Transverse colon (tissue), 4 donors: ENCODE measurements around the gene SRMS. TPM values are rescaled to one million over a fixed set of nuclear protein-coding genes. Genes with fewer than 3 reads are reported as not detected.
A peak's percentile ranks its signal among the peaks of the same experiment; 100 is the strongest.

Source experiments
- DNase-seq: peaks from one replicate; pipeline ENCODE4 v3.0.0-alpha.2; 2019
- H3K27ac ChIP-seq, 4 donors: fragments of 200-600 bp; sonication (generic); 2 replicates each; pipeline ENCODE4 v1.5.1; 2016 to 2018; ENCODE audit warnings: inconsistent platforms in 4 of 4
- H3K27me3 ChIP-seq: fragments of 200-600 bp; sonication (generic); 2 replicates; pipeline ENCODE4 v1.5.1; 2017; ENCODE audit warnings: inconsistent platforms
- H3K36me3 ChIP-seq, 4 donors: fragments of 200-600 bp; sonication (generic); 2 replicates each; pipeline ENCODE4 v1.5.1; 2017 to 2019; ENCODE audit warnings: inconsistent platforms in 4 of 4
- H3K4me1 ChIP-seq, 4 donors: fragments of 200-600 bp; sonication (generic); 2 replicates each; pipeline ENCODE4 v1.5.1; 2017 to 2020; ENCODE audit warnings: inconsistent platforms in 4 of 4
- H3K4me3 ChIP-seq, 4 donors: fragments of 200-600 bp; sonication (generic); 1 replicate in 1 of 4; 2 replicates in 3 of 4; pipeline versions ENCODE4 v1.5.1 to v1.6.1; 2017 to 2019; ENCODE audit warnings: inconsistent platforms in 4 of 4
- H3K9me3 ChIP-seq, 2 donors: fragments of 200-600 bp; sonication (generic); 2 replicates each; pipeline ENCODE4 v1.5.1; 2017 to 2019; ENCODE audit warnings: inconsistent platforms in 2 of 2
- CTCF ChIP-seq, 5 experiments: fragments of 200-600 bp in 3 of 5; fragments of 450-650 bp in 2 of 5; sonication (generic) in 3 of 5; IDR thresholded peaks; 1 replicate in 2 of 5; 2 replicates in 3 of 5; pipeline ENCODE4 v1.5.1; 2016 to 2017; ENCODE audit warnings: antibody characterized with exemption in 5 of 5, inconsistent platforms in 3 of 5, mild to moderate bottlenecking in 2 of 5, moderate library complexity in 1 of 5
- EP300 ChIP-seq: sonication (generic); formaldehyde crosslinking; IDR thresholded peaks from one replicate; pipeline ENCODE4 v1.6.1; 2017; ENCODE audit warnings: antibody characterized with exemption, low read depth
- POLR2A ChIP-seq: fragments of 450-650 bp; IDR thresholded peaks from one replicate; pipeline ENCODE4 v1.6.1; 2016; ENCODE audit warnings: antibody characterized with exemption, mild to moderate bottlenecking, moderate library complexity
- POLR2AphosphoS5 ChIP-seq, 3 donors: sonication (generic); formaldehyde crosslinking; IDR thresholded peaks; one replicate each; pipeline ENCODE4 v1.6.1; 2016; ENCODE audit warnings: antibody characterized with exemption in 3 of 3
- WGBS, 2 donors: methylation state at CpG; one replicate each; pipeline ENCODE4 v1.1.5; 2018; ENCODE audit warnings: low coverage in 1 of 2; 5-methylcytosine and 5-hydroxymethylcytosine counted together
- in situ Hi-C, 4 donors: fragments of 200-750 bp; cut with MboI; loops; one replicate each; pipeline versions ENCODE4 v1.15.0 to v1.15.1; 2017; ENCODE audit warnings: low sequenced_read_pairs in 3 of 4, low pct_ligation_motif_present in 1 of 4, low pct_unique_long_range_greater_than_20kb in 1 of 4
- intact Hi-C: fragments of 100-400 bp; cut with DNase I; formaldehyde crosslinking; loops from one replicate; pipeline ENCODE4 v1.15.1; 2023; ENCODE audit warnings: low total_unique reads
- total RNA-seq, 4 donors: library from RNA; depleted of rRNA; stranded (reverse); fragments of >200 nt; gene quantifications; one replicate each; pipeline ENCODE4 v1.1.0, GENCODE V29; 2016

SRMS gene
- total RNA-seq, 4 donors from 2014 or later, result 0.79 TPM; not detected in 3

GRCh38 chr20:63529861-63530787 is 17.4 kb downstream of the SRMS start:
- no peak for DNase-seq
- WGBS, 2 donors, result 71% methylated on average over 33 of the region's 39 CpGs; no CpG with 5 or more reads in 1 of the 2 donors
- no peaks in the 10 kb centered on the region for H3K36me3 ChIP-seq
- H3K27me3 ChIP-seq, result peaks cover 9% of the 10 kb centered on the region
- in situ Hi-C loops (loop anchor here in 1 of 4 donors (25.0 kb wide), 1 partner anchor 107 kb away; the partner anchor contains the start of gene GMEB2), intact Hi-C loops (loop anchor here (10.0 kb wide), 1 partner anchor 255 kb away; no protein-coding TSS in a partner anchor)
- H3K9me3 ChIP-seq, result no peaks in the 10 kb centered on the region
- TF ChIP-seq CTCF (IDR thresholded peaks at IDR 0.05), result no peak
- TF ChIP-seq POLR2AphosphoS5 (IDR thresholded peaks at IDR 0.05), result no peak
- TF ChIP-seq POLR2A, result no peak
- TF ChIP-seq EP300, result no peak
- peak overlapping the region; percentile 10 to 55 (median 22) for H3K27ac ChIP-seq
- peaks cover 10 to 38% (median 14%) of the 10 kb centered on the region in 4 donors for H3K4me1 ChIP-seq
- H3K4me3 ChIP-seq, result no peak overlapping the region

GRCh38 chr20:63529180-63529860 is 18.2 kb downstream of the SRMS start:
- TF ChIP-seq CTCF (IDR thresholded peaks at IDR 0.05) (no peak), POLR2A (no peak), EP300 (no peak), POLR2AphosphoS5 (IDR thresholded peaks at IDR 0.05) (no peak)
- 79% methylated on average over 24 of the region's 27 CpGs; no CpG with 5 or more reads in 1 of the 2 donors for WGBS, 2 donors
- DNase-seq, result no peak
- intact Hi-C loops, result no loop called here
- in situ Hi-C loops, result loop anchor here in 1 of 4 donors (25.0 kb wide), 1 partner anchor 108 kb away; the partner anchor contains the start of gene GMEB2
- no peaks in the 10 kb centered on the region for H3K36me3 ChIP-seq
- H3K27ac ChIP-seq, result no peak overlapping the region
- peaks cover 2 to 30% (median 6%) of the 10 kb centered on the region in 4 donors for H3K4me1 ChIP-seq
- H3K4me3 ChIP-seq, result no peak overlapping the region
- H3K27me3 ChIP-seq, result peaks cover 2% of the 10 kb centered on the region
- H3K9me3 ChIP-seq, result no peaks in the 10 kb centered on the region

DNA sequence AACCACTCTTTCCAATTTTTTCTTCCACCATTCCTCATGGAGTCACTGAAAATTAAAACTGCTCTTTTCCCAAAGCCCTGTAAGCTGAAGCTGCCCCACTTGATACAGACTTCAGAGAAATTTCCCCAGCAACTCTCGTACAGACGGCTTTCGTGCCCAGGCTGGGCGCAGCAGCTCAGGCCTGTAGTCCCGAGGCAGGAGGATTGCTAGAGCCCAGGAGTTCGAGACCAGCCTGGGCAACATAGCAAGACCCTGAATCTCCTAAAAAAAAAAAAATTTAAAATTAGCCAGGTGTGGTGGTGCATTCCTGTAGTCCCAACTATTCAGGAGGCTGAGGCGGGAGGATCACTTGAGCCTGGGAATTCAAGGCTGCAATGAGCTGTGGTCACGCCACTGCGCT is 20.4 kb downstream of the SRMS start:
- H3K9me3 ChIP-seq, result no peaks in the 10 kb centered on the region
- intact Hi-C loops, result no loop called here
- H3K27me3 ChIP-seq, result no peaks in the 10 kb centered on the region
- 73 to 85% methylated on average over 6 to 9 of the region's 9 CpGs for WGBS, 2 donors
- H3K4me3 ChIP-seq, result no peak overlapping the region
- no peaks in the 10 kb centered on the region for H3K36me3 ChIP-seq
- no peak for DNase-seq
- in situ Hi-C loops, result loop anchor here in 1 of 4 donors (25.0 kb wide), 1 partner anchor 110 kb away; the partner anchor contains the start of gene GMEB2
- no peak overlapping the region for H3K27ac ChIP-seq
- no peak for TF ChIP-seq POLR2AphosphoS5 (IDR thresholded peaks at IDR 0.05)
- TF ChIP-seq CTCF (IDR thresholded peaks at IDR 0.05), result no peak
- no peak for TF ChIP-seq EP300
- TF ChIP-seq POLR2A, result no peak
- H3K4me1 ChIP-seq, result peaks cover 5 to 24% (median 10%) of the 10 kb centered on the region in 4 donors

- no peak overlapping the region for H3K4me3 ChIP-seq
- in situ Hi-C loops, result loop anchor here in 1 of 4 donors (25.0 kb wide), 1 partner anchor 111 kb away; the partner anchor contains the start of gene GMEB2
- no peaks in the 10 kb centered on the region for H3K9me3 ChIP-seq
- peak; percentile 44 for DNase-seq
- intact Hi-C loops, result no loop called here
- H3K27ac ChIP-seq, result peak overlapping the region in 2 of 4 donors; percentile 17 to 50
- 16 to 17% methylated on average over 2 of the region's 2 CpGs for WGBS, 2 donors
- TF ChIP-seq POLR2A, result peak; percentile 28
- no peak for TF ChIP-seq EP300
- peak in 2 of 3 donors; percentile 34 to 57 for TF ChIP-seq POLR2AphosphoS5 (IDR thresholded peaks at IDR 0.05)
- no peaks in the 10 kb centered on the region for H3K27me3 ChIP-seq
- H3K36me3 ChIP-seq, result no peaks in the 10 kb centered on the region
- H3K4me1 ChIP-seq, result peaks cover 9 to 28% (median 20%) of the 10 kb centered on the region in 4 donors
These were observed 21.6 kb downstream of the SRMS start for GRCh38 chr20:63525971-63526370.
